Frontal cortex (tissue), 4 donors: Measurements from ENCODE around the gene LRRC8A. TPM values are rescaled to one million over a fixed set of nuclear protein-coding genes. Genes with fewer than 3 reads are reported as not detected.
"Not testable (repeated sequence)": the region's sequence is repeated elsewhere in the genome, so short reads cannot be mapped to it uniquely, and the experiment has no call there.

ENCODE experiments used
- DNase-seq, 2 donors: peaks; one replicate each; pipeline ENCODE4 v3.0.0; 2012; ENCODE audit warnings: low spot score in 2 of 2
- FAIRE-seq: peaks from 2 replicates; lab custom pipeline; 2012; peaks lifted over from hg19 to GRCh38; lab: Jason Lieb, UNC
- total RNA-seq: library from RNA; depleted of rRNA; stranded (reverse); fragments of >200 nt; gene quantifications from one replicate; pipeline ENCODE4 v1.2.3, GENCODE V29; 2014
- donor health status: control.
- donor health status: control.
- donor health status: control.

Gene LRRC8A
- total RNA-seq, 1 donor from 2014 or later = 19.6 TPM

DNA sequence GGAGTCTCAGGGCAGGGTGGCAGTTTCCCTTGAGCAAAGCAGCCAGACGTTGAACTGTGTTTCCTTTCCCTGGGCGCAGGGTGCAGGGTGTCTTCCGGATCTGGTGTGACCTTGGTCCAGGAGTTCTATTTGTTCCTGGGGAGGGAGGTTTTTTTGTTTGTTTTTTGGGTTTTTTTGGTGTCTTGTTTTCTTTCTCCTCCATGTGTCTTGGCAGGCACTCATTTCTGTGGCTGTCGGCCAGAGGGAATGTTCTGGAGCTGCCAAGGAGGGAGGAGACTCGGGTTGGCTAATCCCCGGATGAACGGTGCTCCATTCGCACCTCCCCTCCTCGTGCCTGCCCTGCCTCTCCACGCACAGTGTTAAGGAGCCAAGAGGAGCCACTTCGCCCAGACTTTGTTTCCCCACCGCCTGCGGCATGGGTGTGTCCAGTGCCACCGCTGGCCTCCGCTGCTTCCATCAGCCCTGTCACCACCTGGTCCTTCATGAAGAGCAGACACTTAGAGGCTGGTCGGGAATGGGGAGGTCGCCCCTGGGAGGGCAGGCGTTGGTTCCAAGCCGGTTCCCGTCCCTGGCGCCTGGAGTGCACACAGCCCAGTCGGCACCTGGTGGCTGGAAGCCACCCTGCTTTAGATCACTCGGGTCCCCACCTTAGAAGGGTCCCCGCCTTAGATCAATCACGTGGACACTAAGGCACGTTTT is 35.4 kb downstream of the LRRC8A start:
- peak; percentile 60 to 75 for DNase-seq
- no peak for FAIRE-seq

DNA sequence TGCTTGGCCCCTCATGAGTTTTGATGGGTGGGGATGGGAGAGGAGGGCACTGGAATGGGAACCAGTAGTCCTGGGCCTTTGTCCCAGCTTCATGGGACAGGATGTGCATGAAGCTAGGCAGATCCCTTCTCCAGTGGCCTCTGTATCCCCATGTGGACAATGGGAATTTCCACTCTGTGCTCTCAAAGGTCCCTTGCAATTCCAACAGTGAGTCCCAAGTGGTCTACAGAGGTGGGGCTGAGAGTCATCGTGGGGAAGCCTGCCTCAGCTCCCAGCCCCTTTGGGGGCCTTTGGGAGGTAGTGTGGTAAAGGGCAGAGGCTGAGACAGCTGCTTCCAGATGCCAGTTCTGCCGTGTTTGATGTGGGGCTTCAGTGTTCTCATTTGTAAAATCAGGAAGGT is 37.0 kb downstream of the LRRC8A start:
- FAIRE-seq (no peak), DNase-seq (no peak)

DNA sequence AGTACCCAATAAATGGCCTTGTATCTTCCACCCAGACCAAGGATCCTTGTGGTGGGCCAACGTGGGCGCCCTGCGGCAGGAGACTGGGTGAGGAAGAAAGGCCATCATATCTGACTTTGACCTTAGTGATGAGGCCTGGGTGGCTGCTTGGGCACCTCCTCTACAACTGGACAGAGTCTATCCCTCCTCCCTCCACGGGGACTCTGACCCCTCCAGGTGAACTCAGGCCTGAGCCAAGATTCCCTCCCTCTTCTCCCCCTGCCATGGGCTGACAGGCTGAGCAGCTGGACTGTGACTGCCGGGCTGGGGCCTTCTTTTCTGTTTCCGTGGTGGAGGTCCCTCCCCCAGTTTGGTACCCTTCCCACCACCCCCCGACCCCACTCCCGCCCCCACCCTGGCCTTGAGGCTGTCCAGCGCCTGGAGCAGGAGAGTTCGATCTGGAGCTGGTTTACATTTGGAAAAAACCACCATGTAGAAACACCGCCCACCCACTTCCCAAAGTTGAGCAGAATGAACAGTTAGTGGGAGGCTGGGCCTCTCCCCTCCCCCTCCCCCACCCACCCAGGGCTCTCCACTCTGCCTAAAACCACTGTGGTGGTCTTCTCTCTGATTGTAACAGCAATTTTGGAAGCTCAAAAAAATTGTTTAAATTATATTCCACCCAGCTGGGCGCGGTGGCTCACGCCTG is 37.6 kb downstream of the LRRC8A start:
- FAIRE-seq (no peak), DNase-seq (no peak)

DNA sequence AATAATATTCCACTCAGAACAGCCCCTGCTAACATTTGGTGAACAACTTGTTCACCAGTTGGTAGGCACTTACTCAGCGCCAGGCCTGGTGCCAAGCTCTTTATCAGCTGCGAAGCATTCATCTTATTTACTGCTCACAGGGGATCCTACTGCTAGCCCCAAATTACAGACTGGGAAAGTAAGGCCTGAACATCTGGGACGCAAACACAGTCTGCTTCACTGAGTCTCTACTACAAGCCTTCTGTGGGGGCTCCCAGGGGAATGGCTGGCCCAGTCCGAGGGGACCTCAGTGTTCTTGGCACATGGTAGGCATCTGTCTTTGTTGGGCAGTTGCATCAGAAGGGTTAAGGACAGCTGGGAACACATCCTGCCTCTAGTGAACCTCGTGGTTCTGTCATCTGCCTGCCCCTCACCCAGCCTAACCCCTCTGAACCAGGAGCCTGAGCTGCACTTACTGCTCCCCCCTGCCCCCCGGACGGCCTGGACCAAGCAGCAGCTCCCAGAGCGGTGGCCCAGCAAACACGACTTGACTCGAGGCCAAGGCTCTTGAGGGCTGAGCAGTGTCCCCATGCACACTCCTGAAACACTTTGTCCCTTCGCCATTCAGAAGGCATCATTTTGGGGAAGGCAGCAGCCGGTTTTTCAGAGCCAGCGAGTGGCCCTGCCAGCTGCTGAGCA is 38.6 kb downstream of the LRRC8A start, which contains the start of gene PHYHD1:
PHYHD1 (plus strand) TSS at position 602 of the 678 bp plus-strand sequence. CDS start 1,342 bp downstream, outside the sequence.
- no peak for FAIRE-seq

DNA sequence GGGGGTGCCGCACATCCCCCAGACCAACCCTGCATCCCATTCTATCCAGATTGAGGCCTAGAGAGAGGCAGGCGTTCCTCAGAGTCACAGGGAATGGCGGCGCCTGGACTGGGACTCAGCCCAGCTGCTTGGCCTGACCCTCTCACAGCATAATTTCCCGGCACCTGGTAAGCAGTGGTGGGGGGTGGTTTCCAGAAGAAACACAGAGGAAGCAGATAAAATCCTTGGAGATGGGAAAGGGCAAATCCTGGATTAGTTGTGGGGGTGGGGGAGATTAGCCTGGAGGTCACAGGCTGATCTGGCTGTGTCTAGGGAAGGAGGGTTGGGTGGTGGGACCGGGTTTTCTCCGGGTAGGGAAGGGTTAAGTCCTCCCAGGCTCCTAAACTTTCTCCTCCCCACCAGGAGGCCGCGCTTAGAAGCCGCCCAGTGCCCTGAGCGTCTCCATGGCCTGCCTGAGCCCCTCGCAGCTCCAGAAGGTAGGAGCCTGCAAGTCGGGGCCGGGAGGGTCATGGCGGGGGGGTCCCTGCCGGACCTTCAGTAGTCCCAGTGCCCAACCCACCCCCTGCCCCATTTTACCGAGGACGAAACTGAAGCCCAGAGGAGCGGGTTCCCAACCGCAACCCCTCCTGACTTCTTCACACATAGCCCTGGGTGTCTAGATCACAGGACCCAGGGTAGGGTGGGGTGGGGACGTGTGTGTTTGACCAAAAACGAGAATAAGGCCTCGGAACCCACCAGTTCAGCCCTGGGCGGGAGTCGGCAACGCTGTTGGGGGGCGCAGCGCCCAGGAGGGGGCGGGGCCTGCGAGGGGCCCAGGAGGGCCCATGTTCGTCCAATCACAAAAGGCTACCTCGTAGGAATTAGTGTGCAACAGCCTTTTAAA is 40.2 kb downstream of the LRRC8A start:
- DNase-seq = no peak
- no peak for FAIRE-seq

More for the DNA sequence above, 38.6 kb downstream of the LRRC8A start, which contains the start of gene PHYHD1:
- peak; percentile 58 to 64 for DNase-seq

DNA sequence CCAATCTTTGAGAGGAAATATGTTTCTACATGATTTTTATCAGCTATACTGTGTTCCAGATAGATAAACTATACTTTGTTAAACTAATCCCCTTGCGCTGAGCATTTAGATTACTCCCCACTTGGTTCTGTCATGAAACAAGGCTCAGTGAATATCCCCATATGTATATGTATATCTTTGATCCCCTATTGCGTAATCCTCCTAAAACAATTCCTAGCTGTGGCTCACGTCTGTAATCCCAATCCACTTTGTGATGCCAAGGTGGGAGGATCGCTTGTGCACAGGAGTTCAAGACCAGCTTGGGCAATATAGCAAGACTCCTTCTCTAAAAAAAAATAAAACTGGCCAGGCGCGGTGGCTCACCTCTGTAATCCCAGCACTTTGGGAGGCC is 41.6 kb downstream of the LRRC8A start:
- no peak for DNase-seq
- no peak for FAIRE-seq

DNA sequence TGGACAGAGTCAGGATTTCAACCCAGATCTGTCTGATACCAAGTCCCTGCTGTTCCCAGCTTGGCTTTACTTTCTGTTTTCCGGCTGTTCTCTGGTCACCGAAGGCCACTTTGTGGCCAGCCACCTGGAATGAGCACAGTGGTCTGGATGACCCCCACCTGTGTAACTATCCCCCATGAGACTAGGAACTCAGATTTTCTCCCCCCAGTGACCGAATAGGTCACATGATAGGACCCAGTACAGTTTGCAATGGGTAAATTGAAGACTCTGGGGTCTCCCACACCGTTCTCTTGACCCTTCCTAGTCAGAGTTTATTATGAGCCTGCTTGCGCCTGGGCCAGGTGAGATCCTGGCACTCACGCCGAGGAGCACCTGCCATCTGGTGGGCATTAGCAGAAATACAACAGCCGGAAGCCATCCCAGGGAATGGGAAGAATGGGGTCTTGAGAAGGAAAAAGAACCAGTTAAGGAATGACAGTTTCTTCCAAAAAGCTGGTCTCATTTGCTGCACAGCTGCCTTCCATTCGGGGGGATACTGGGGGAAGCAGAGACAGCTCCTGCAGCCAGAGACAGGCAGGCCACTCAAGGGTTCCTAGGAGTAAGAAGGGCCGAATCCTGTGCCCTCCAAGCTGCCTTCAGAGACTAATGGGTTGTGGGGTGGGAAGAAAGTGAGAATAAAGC is 45.9 kb downstream of the LRRC8A start:
- DNase-seq (peak; percentile 60 to 68), FAIRE-seq (no peak)

DNA sequence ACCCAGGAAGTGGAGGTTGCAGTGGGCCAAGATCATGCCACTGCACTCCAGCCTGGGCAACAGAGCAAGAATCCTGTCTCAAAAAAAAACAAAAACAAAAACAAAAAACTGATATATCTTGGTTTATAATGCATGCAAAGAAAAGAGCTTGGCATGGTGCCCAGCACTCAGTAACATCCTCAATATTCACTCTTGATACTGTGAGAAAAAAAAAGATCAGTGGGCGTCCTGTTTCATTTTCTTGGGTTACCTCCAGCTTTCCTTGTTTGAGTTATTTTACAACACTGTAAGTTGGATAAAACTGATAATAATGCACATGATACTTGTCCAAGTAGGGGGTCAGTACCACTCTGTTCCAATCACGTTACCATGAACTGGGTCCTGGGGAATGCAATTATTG is 46.7 kb downstream of the LRRC8A start:
- FAIRE-seq (no peak), DNase-seq (no peak)

DNA sequence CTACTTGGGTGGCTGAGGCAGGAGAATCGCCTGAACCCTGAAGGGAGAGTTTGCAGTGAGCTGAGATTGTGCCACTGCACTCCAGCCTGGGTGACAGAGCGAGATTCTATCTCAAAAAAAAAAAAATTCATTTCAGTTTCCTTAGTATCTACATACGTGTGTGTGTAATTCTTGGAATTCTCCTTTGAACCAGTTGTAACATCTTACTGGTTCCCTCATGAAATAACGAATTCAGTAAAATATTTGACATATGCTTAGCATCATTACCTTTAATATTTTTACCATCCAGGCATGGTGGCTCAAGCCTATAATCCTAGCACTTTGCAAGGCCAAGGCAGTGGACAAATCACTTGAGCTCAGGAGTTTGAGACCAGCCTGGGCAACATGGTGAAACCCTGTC is 47.6 kb downstream of the LRRC8A start:
- DNase-seq (no peak), FAIRE-seq (no peak)

DNA sequence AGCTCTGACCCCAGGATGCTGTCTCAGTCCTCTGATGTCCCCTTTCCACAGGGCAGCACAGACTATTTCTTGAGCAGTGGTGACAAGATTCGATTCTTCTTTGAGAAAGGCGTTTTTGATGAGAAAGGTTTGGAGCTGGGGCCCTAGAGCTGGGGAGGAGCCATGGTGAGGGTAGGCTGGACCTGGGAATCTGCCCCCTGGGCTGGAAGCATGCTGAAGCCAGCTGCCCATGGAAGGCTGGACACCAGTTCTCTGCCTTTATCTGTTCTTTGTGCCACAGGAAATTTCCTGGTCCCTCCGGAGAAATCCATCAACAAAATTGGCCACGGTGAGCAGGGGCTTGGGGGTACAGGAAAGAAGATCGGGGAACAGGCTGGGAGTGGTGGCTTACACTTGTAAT is 51.8 kb downstream of the LRRC8A start:
- DNase-seq = no peak
- no peak for FAIRE-seq

DNA sequence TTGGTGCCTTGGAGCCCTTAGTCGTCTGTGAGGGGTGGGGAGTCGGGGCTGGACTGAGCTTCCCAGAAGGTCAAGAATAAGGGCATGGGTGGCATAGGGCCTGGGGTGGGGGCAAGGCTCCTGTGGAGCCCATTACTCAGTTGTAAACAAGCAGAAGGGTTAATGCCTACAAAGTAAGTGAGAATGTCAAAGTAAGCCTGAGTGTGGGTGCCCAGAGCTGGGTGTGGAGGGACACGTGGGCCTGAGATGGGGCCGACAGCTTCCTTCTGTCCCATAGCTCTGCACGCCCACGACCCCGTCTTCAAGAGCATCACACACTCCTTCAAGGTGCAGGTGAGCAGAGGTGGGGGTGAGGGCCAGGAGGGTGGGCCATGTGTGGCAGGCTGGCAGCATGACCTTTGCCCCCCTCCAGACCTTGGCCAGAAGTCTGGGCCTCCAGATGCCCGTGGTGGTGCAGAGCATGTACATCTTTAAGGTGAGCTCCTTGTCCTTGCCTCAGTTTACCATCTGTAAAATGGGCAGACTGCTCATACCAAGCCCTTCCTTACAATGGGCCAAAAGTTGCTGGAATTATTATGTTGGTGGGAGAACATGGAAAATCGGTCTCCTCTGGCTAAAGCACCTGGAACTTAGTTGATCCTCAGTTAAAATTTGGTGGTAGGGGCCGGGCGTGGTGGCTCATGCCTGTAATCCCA is 54.4 kb downstream of the LRRC8A start:
- DNase-seq (no peak), FAIRE-seq (no peak)

DNA sequence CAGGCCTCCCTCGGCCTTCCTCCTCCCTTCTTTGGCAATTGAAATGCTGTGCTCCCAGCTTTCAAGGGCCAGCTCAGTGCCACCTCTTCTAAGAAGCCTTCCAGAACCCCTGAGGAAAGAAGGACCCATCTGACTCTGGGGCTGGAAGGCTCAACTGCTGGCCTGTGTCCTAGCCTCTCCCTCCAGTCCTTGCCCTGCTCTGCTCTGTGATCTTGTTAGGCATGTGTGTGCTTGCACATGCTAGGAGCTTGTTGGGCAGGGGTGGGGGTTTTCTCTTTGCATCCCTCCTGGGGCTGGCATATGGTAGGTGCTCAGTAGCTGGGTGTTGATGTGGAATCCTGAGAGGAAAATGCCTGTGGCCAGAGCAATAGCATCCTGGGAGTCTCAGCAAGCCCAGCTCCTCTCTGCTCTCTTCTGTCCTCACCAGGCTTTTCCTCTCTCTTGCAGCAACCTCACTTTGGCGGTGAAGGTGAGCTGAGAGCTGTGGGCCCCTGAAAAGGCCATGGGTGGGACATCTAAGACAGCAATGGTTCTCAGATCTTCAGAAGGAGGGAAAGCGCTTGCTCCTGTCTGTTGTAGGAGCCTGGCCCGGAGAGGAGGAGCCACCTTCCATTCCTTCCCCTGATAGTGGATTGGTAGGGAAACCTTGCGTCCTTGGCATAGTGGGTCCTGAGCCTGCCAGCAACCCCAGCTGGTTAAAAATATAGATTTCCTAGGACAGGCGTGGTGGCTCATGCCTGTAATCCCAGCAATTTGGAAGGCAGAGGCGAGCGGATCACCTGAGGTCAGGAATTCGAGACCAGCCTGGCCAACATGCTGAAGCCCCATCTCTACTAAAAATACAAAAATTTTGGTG is 55.6 kb downstream of the LRRC8A start:
- FAIRE-seq (no peak), DNase-seq (no peak)

DNA sequence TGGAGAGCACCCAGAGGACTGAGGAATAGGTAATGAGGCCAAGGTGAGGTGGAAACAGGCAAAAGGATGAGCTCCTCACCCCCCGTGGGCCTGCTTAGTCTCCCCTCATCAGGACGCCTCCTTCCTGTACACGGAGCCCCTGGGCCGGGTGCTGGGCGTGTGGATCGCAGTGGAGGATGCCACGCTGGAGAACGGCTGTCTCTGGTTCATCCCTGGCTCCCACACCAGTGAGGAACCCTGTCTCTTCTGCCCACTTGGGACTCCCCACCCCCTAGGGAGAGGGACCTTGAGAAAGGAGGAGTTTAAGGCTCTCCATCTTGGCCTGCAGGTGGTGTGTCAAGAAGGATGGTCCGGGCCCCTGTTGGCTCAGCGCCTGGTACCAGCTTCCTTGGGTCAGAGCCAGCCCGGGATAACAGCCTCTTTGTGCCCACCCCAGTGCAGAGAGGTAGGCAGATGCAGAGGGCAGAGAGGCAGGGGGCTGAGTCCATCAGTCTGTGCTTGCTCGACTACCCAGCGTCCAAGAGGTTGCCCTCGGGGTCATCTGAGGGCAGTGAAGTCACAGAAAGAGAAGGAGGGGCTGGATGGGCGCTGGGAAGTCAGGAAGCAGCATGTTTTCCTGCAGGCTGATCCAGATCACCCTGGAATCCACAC is 58.5 kb downstream of the LRRC8A start:
- no peak for DNase-seq
- FAIRE-seq = no peak

DNA sequence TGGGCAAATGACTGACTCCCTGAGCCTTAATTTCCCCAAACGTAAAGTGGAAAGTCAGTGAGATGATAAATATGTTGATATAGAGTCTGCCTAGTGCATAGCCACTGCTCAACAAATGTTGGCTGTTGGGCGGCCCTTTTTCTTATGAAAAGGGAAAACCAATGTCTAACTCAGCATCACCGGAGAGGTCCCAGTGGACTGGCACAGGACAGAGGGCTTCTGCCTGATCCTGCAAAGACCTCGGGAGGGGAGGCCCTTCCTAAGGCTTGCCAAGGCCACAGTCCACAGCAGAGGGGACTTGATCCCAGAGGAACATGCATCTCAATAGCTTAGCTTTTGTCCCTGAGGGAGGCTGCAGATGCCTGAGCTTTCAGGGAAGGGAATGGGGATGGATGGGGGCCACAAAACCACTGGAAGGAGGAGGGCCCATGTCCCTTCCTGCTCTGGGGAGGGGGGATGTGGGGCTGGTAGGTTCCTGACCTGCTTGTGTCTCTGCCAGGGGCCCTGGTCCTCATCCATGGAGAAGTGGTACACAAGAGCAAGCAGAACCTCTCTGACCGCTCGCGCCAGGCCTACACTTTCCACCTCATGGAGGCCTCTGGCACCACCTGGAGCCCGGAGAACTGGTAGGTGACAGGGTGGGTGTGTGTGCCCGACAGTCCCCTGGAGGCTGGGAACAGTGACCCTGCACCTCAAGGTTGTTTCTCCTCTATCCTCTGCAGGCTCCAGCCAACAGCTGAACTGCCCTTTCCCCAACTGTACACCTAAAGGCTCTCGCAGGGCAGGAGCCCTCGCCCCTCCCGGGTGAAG is 59.2 kb downstream of the LRRC8A start:
- DNase-seq (no peak), FAIRE-seq (no peak)

DNA sequence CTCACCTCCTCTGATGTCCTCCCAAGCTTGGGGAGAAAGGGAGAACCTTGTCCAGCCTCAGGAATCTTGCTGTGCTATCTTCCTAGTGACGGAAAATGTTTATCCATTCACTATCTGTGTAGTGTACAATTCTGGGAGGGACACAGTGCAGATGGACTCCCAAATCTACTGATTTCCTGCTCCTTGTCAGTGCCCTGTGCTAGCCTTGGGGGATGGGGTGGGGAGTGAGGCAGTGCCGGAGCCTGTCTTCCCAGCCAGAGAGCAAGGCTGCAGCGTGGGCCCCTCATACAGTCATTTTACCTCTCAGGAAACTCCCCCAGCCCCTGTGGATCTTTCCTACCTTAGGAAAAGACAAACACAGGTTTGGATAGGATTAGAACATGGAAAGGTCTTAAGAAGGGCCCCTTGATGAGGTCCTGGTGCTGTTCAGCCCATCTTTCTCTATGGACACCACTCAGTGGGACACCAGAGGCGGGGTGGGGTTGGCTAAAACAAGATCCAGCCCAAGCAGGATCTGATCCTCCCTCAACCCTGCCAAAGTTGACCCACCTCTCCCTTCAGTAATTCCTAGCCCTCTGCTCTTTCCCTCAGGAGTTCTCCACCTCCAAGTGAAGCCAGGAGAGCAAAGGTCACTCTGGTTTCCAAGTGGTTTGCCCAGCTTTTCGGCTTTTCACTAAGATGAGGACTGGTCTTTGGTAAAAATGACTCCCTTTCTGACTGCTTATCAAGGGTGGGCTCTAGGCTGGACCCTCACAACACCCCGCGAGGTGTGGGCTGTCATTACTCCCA is 62.1 kb downstream of the LRRC8A start:
- FAIRE-seq (no peak), DNase-seq (no peak)

DNA sequence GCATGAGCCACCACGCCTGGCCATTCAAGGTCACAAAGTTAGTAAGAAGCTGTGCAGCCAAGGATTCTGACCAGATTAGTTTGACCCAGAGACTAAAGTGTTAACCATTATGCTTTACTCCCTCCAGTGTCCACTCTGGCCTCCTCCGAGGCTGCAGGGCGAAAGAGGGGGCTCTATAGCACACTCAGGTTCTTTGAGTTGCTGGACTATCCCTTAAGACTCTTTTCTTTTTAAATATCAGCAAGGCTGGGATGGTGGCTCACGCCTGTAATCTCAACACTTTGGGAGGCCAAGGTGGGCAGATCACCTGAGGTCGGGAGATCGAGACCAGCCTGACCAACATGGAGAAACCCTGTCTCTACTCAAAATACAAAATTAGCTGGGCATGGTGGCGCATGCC is 63.0 kb downstream of the LRRC8A start:
- not testable (repeated sequence) for DNase-seq, FAIRE-seq
